Measurements from ENCODE around the gene THTPA.

GRCh38 chr14:23517650-23518326, 38.3 kb upstream of the THTPA start:
- no peak for TF ChIP-seq EP300 (IDR thresholded peaks at IDR 0.05; ENCODE audit: borderline replicate concordance)
- TF ChIP-seq YY1 (IDR thresholded peaks at IDR 0.05; ENCODE audit: low read depth), result no peak
- no peak for TF ChIP-seq MAX (IDR thresholded peaks at IDR 0.05)
- TF ChIP-seq FOXM1 (IDR thresholded peaks at IDR 0.05; ENCODE audit: borderline replicate concordance, low read depth), result no peak
- TF ChIP-seq RAD21 (IDR thresholded peaks at IDR 0.05; ENCODE audit: low read depth), result no peak
- TF ChIP-seq, protein P1, sequence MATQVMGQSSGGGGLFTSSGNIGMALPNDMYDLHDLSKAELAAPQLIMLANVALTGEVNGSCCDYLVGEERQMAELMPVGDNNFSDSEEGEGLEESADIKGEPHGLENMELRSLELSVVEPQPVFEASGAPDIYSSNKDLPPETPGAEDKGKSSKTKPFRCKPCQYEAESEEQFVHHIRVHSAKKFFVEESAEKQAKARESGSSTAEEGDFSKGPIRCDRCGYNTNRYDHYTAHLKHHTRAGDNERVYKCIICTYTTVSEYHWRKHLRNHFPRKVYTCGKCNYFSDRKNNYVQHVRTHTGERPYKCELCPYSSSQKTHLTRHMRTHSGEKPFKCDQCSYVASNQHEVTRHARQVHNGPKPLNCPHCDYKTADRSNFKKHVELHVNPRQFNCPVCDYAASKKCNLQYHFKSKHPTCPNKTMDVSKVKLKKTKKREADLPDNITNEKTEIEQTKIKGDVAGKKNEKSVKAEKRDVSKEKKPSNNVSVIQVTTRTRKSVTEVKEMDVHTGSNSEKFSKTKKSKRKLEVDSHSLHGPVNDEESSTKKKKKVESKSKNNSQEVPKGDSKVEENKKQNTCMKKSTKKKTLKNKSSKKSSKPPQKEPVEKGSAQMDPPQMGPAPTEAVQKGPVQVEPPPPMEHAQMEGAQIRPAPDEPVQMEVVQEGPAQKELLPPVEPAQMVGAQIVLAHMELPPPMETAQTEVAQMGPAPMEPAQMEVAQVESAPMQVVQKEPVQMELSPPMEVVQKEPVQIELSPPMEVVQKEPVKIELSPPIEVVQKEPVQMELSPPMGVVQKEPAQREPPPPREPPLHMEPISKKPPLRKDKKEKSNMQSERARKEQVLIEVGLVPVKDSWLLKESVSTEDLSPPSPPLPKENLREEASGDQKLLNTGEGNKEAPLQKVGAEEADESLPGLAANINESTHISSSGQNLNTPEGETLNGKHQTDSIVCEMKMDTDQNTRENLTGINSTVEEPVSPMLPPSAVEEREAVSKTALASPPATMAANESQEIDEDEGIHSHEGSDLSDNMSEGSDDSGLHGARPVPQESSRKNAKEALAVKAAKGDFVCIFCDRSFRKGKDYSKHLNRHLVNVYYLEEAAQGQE (IDR thresholded peaks at IDR 0.05; ENCODE audit: low read depth), result no peak
- TF ChIP-seq CEBPB (IDR thresholded peaks at IDR 0.05), result no peak
- TF ChIP-seq TAF1 (IDR thresholded peaks at IDR 0.05; ENCODE audit: low read depth), result no peak
- TF ChIP-seq EGR1 (IDR thresholded peaks at IDR 0.05), result no peak
- TF ChIP-seq USF1 (IDR thresholded peaks at IDR 0.05), result no peak
- no peak for TF ChIP-seq TEAD4 (IDR thresholded peaks at IDR 0.05)

Data from Ishikawa (cell line).